Measurements from ENCODE around the gene TGFBI.

- TF ChIP-seq CTCF (IDR thresholded peaks at IDR 0.05; ENCODE audit: low read depth, low read length), result no peak
- no peak for TF ChIP-seq EZH2phosphoT487 (IDR thresholded peaks at IDR 0.05; ENCODE audit: low read depth)
Measured at GRCh38 chr5:136016945-136017530, 11.8 kb upstream of the TGFBI start.
